Gastroesophageal sphincter (tissue), 4 donors: Measurements from ENCODE around the gene RPS5. TPM values are rescaled to one million over a fixed set of nuclear protein-coding genes. Genes with fewer than 3 reads are reported as not detected.

Experiments
- ATAC-seq: fragments of 150-250 bp; one replicate; pipeline ENCODE4 v1.9.1; 2016; ENCODE audit warnings: mild to moderate bottlenecking, moderate library complexity
- H3K27ac ChIP-seq, 4 donors: fragments of 200-600 bp; sonication (generic) in 3 of 4; 1 replicate in 3 of 4; 2 replicates in 1 of 4; pipeline ENCODE4 v1.5.1; 2016 to 2019
- H3K27me3 ChIP-seq: fragments of 200-600 bp; sonication (generic); one replicate; pipeline ENCODE4 v1.5.1; 2019
- H3K36me3 ChIP-seq, 2 donors: fragments of 200-600 bp; sonication (generic); one replicate each; pipeline ENCODE4 v1.5.1; 2019; ENCODE audit warnings: control low read depth in 1 of 2
- H3K4me1 ChIP-seq, 3 donors: fragments of 200-600 bp; sonication (generic); 1 replicate in 2 of 3; 2 replicates in 1 of 3; pipeline ENCODE4 v1.5.1; 2016 to 2019; ENCODE audit warnings: control low read depth in 2 of 3
- H3K4me3 ChIP-seq, 2 donors: fragments of 200-600 bp; sonication (generic); one replicate each; pipeline ENCODE4 v1.5.1; 2019; ENCODE audit warnings: mild to moderate bottlenecking in 1 of 2, moderate library complexity in 1 of 2
- H3K9me3 ChIP-seq, 3 donors: fragments of 200-600 bp; sonication (generic); one replicate each; pipeline ENCODE4 v1.5.1; 2017 to 2019; ENCODE audit warnings: control low read depth in 2 of 3
- EP300 ChIP-seq: sonication (generic); formaldehyde crosslinking; IDR thresholded peaks from one replicate; pipeline ENCODE4 v1.6.1; 2017; ENCODE audit warnings: antibody characterized with exemption, mild to moderate bottlenecking
- POLR2A ChIP-seq, 2 donors: fragments of 450-650 bp; IDR thresholded peaks; one replicate each; pipeline ENCODE4 v1.6.1; 2017; ENCODE audit warnings: antibody characterized with exemption in 2 of 2, mild to moderate bottlenecking in 2 of 2, moderate library complexity in 1 of 2
- POLR2AphosphoS5 ChIP-seq: sonication (generic); formaldehyde crosslinking; IDR thresholded peaks from one replicate; pipeline ENCODE4 v1.6.1; 2017; ENCODE audit warnings: antibody characterized with exemption
- WGBS, 2 donors: methylation state at CpG; one replicate each; pipeline ENCODE4 v1.1.5; 2018; ENCODE audit warnings: low coverage in 1 of 2; 5-methylcytosine and 5-hydroxymethylcytosine counted together
- total RNA-seq, 4 donors: library from RNA; depleted of rRNA; stranded (reverse); fragments of >200 nt; gene quantifications; one replicate each; pipeline ENCODE4 v1.1.0, GENCODE V29; 2016
- TF ChIP-seq, protein P1 (sequence below), 4 experiments: fragments of 200-600 bp in 2 of 4; fragments of 450-650 bp in 2 of 4; sonication (generic) in 1 of 4; IDR thresholded peaks; one replicate each; pipeline ENCODE4 v1.5.1; 2017 to 2019; ENCODE audit warnings: antibody characterized with exemption in 4 of 4, mild to moderate bottlenecking in 2 of 4, moderate library complexity in 2 of 4

The RPS5 gene
- total RNA-seq, 4 donors from 2014 or later, result 841 to 2,040 (median 1,635) TPM

DNA sequence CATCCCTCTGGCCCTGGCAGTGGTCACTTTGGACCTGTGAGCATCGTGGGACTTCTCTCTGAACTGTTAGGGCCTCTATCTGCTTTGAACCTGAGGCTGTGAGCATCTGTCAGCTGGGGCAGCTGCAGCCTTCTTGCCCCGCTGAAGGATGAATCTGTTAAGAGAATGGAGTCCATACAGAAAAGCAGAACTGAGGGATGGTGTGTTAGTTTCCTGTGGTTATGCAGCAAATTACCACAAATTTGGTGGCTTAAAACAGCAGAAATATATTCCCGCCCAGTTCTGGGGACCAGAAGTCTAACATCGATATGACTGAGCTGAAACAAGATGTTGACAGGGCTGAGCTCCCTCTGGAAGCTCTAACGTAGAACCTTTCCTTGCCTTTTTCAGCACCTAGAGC lies 22.9 kb upstream of the RPS5 start:
- H3K27me3 ChIP-seq, result peaks cover 22% of the 10 kb centered on the region
- TF ChIP-seq POLR2A (IDR thresholded peaks at IDR 0.05) (no peak), EP300 (no peak), POLR2AphosphoS5 (no peak)
- TF ChIP-seq, protein P1, sequence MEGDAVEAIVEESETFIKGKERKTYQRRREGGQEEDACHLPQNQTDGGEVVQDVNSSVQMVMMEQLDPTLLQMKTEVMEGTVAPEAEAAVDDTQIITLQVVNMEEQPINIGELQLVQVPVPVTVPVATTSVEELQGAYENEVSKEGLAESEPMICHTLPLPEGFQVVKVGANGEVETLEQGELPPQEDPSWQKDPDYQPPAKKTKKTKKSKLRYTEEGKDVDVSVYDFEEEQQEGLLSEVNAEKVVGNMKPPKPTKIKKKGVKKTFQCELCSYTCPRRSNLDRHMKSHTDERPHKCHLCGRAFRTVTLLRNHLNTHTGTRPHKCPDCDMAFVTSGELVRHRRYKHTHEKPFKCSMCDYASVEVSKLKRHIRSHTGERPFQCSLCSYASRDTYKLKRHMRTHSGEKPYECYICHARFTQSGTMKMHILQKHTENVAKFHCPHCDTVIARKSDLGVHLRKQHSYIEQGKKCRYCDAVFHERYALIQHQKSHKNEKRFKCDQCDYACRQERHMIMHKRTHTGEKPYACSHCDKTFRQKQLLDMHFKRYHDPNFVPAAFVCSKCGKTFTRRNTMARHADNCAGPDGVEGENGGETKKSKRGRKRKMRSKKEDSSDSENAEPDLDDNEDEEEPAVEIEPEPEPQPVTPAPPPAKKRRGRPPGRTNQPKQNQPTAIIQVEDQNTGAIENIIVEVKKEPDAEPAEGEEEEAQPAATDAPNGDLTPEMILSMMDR (IDR thresholded peaks at IDR 0.05), result no peak
- 64 to 95% methylated on average over 3 to 4 of the region's 5 CpGs for WGBS, 2 donors
- H3K36me3 ChIP-seq, result peaks cover 0 to 19% of the 10 kb centered on the region in 2 donors
- H3K4me1 ChIP-seq, result peaks cover 0 to 18% (median 4%) of the 10 kb centered on the region in 3 donors
- no peaks in the 10 kb centered on the region for H3K9me3 ChIP-seq
- no peak overlapping the region for H3K27ac ChIP-seq
- H3K4me3 ChIP-seq, result no peak overlapping the region
- no peak for ATAC-seq

DNA sequence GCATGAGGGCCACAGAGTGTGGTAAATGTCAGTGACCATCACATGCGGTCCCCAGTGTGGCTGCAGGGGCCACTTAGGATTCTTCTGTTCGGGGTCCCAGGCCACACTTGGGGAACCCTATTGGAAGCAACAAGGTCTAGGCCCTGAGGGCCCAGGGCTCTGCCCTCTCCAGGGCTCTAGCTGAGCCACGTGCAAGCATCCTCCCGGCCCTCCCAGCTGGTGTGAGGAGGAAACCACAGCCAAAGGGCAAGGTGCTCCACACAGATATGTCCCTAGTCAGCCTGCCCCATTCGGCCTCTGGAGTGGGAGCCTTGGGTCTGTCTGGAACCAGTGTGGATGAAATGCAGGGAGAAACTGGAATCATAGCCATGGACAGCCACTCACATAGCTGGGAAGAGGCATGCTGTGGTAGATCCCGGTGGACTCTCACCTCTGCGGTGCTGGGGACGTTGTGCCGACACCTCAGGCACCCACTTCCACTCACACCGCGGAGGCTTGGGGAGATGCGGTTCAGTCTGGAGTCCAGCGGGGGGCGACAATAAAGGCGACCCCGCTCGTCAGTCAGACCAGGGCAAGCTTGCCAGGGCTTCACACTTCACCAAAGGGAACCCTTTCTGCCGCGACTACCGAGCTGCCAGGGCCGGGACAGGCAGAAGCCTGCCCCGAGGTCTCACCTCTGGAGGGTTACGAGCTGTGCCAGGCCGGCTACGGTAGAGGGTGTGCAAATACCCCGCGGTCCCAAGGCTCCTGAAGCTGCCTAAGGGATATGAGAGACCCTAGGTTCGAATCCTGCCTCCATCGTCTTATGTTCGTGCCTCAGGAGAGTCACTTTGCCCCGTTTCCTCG lies 20.3 kb upstream of the RPS5 start:
- Histone ChIP-seq H3K27me3 (peaks cover 22% of the 10 kb centered on the region), H3K9me3 (no peaks in the 10 kb centered on the region), H3K4me1 (peaks cover 0 to 10% (median under 1%) of the 10 kb centered on the region in 3 donors), H3K36me3 (peaks cover 0 to 19% of the 10 kb centered on the region in 2 donors), H3K27ac (no peak overlapping the region), H3K4me3 (no peak overlapping the region)
- TF ChIP-seq POLR2AphosphoS5 (no peak), POLR2A (IDR thresholded peaks at IDR 0.05) (no peak), EP300 (no peak)
- TF ChIP-seq, protein P1 (IDR thresholded peaks at IDR 0.05), result no peak
- no peak for ATAC-seq
- WGBS, 2 donors, result 82 to 100% methylated on average over 4 to 7 of the region's 32 CpGs

- ATAC-seq, result no peak
- Histone ChIP-seq H3K36me3 (peaks cover 0 to 19% of the 10 kb centered on the region in 2 donors), H3K4me3 (no peak overlapping the region), H3K9me3 (no peaks in the 10 kb centered on the region), H3K4me1 (peaks cover 0 to 7% (median 0%) of the 10 kb centered on the region in 3 donors), H3K27ac (no peak overlapping the region), H3K27me3 (peaks cover 22% of the 10 kb centered on the region)
- TF ChIP-seq POLR2AphosphoS5, result no peak
- TF ChIP-seq POLR2A (IDR thresholded peaks at IDR 0.05), result no peak
- TF ChIP-seq, protein P1 (IDR thresholded peaks at IDR 0.05), result no peak
- no peak for TF ChIP-seq EP300
- WGBS, 2 donors, result 56 to 67% methylated on average over 1 to 11 of the region's 106 CpGs
These were observed 19.2 kb upstream of the RPS5 start for GRCh38 chr19:58367698-58368454.

GRCh38 chr19:58368561-58369360 lies 18.3 kb upstream of the RPS5 start:
- Histone ChIP-seq H3K4me1 (no peaks in the 10 kb centered on the region), H3K9me3 (no peaks in the 10 kb centered on the region), H3K27ac (no peak overlapping the region), H3K36me3 (peaks cover 0 to 19% of the 10 kb centered on the region in 2 donors), H3K27me3 (peaks cover 22% of the 10 kb centered on the region), H3K4me3 (no peak overlapping the region)
- 82% methylated on average over 10 of the region's 68 CpGs; no CpG with 5 or more reads in 1 of the 2 donors for WGBS, 2 donors
- ATAC-seq, result no peak
- TF ChIP-seq POLR2AphosphoS5 (no peak), POLR2A (IDR thresholded peaks at IDR 0.05) (no peak), EP300 (no peak)
- TF ChIP-seq, protein P1 (IDR thresholded peaks at IDR 0.05), result no peak
